Testis (tissue), 3 donors: Measurements from ENCODE around the gene PLPPR3. TPM values are rescaled to one million over a fixed set of nuclear protein-coding genes. Genes with fewer than 3 reads are reported as not detected.
A peak's percentile ranks its signal among the peaks of the same experiment; 100 is the strongest.
"Not testable (repeated sequence)": the region's sequence is repeated elsewhere in the genome, so short reads cannot be mapped to it uniquely, and the experiment has no call there.

Source experiments
- DNase-seq: peaks from one replicate; pipeline ENCODE4 v3.0.0-alpha.2; 2019
- H3K27ac ChIP-seq, 2 donors: fragments of 200-600 bp; sonication (generic); one replicate each; pipeline ENCODE4 v1.5.1; 2019
- H3K27me3 ChIP-seq: fragments of 200-600 bp; sonication (generic); one replicate; pipeline ENCODE4 v1.5.1; 2019
- H3K36me3 ChIP-seq: fragments of 200-600 bp; sonication (generic); one replicate; pipeline ENCODE4 v1.5.1; 2017; ENCODE audit warnings: low read depth; ENCODE audit errors: missing control alignments
- H3K4me1 ChIP-seq: fragments of 200-600 bp; sonication (generic); one replicate; pipeline ENCODE4 v1.5.1; 2019
- H3K4me3 ChIP-seq, 2 donors: fragments of 200-600 bp; sonication (generic); one replicate each; pipeline ENCODE4 v1.5.1; 2017 to 2019
- H3K9me3 ChIP-seq: fragments of 200-600 bp; sonication (generic); one replicate; pipeline ENCODE4 v1.5.1; 2017
- CTCF ChIP-seq, 3 experiments: fragments of 450-650 bp in 2 of 3; fragments of 200-600 bp in 1 of 3; sonication (generic) in 1 of 3; IDR thresholded peaks; one replicate each; pipeline ENCODE4 v1.5.1; 2016 to 2019; ENCODE audit warnings: antibody characterized with exemption in 3 of 3, mild to moderate bottlenecking in 2 of 3, moderate library complexity in 1 of 3
- POLR2A ChIP-seq: fragments of 450-650 bp; IDR thresholded peaks from one replicate; pipeline ENCODE4 v1.6.1; 2017; ENCODE audit warnings: antibody characterized with exemption, mild to moderate bottlenecking, moderate library complexity
- WGBS, 2 donors: methylation state at CpG; one replicate each; pipeline ENCODE4 v1.1.5; 2018; 5-methylcytosine and 5-hydroxymethylcytosine counted together
- intact Hi-C: fragments of 100-400 bp; cut with DNase I; formaldehyde crosslinking; loops from one replicate; pipeline ENCODE4 v1.15.1; 2023; ENCODE audit warnings: low total_unique reads
- polyA plus RNA-seq: library from polyadenylated mRNA; stranded (reverse); fragments of 350-450 nt; fragmentation: Illumina TruSeq; extraction: RNeasy Lipid Tissue Mini Kit (QIAGEN cat#74804); gene quantifications from one replicate; pipeline ENCODE4 v1.2.3, GENCODE V29; 2014; ENCODE audit warnings: low read depth, low replicate concordance; ENCODE audit not compliant: insufficient read depth
- total RNA-seq, 2 donors: library from RNA; depleted of rRNA; stranded (reverse); fragments of >200 nt; gene quantifications; one replicate each; pipeline ENCODE4 v1.2.3, GENCODE V29; 2016

The PLPPR3 gene
- total and polyA plus RNA-seq, 3 donors from 2014 or later, result 2.7 to 20.1 (median 16.9) TPM

DNA sequence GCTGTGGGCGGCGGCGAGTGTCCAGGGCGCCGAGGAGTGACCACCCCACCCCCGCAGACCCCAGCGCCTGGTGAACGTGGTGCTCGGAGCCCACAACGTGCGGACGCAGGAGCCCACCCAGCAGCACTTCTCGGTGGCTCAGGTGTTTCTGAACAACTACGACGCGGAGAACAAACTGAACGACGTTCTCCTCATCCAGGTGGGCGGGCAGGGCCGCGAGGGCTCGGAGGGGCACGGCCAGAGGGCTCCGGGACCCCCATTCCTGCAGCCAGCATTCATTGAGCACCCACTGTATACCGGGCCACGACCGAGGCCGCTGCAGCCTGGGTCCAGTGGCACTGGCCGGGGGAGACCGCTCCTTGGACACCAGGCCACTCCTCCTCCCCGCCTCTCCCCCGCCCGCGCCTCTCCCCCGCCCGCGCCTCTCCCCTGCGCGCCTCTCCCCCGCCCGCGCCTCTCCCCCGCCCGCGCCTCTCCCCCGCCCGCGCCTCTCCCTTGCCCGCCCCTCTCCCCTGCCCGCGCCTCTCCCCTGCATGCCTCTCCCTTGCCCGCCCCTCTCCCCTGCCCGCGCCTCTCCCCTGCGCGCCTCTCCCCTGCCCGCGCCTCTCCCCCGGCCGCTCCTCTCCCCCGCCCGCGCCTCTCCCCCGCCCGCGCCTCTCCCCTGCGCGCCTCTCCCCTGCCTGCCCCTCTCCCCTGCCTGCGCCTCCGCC, 22.2 kb upstream of the PLPPR3 start:
- H3K4me3 ChIP-seq, result peak overlapping the region in 1 of 2 donors; percentile 38

GRCh38 chr19:843180-843835, 21.6 kb upstream of the PLPPR3 start:
- Histone ChIP-seq H3K9me3 (no peaks in the 10 kb centered on the region), H3K27ac (no peak overlapping the region), H3K4me1 (peaks cover 16% of the 10 kb centered on the region), H3K36me3 (no peaks in the 10 kb centered on the region), H3K27me3 (no peaks in the 10 kb centered on the region), H3K4me3 (peak overlapping the region in 1 of 2 donors; percentile 38)
- intact Hi-C loops, result loop anchor here (10.0 kb wide), 1 partner anchor 69 kb away; no protein-coding TSS in a partner anchor
- DNase-seq, result no peak
- TF ChIP-seq CTCF (IDR thresholded peaks at IDR 0.05) (no peak), POLR2A (no peak)
- WGBS, 2 donors, result 0 to 7% methylated on average over 4 to 22 of the region's 46 CpGs

More for the DNA sequence above, 22.2 kb upstream of the PLPPR3 start:
- no peak for TF ChIP-seq POLR2A
- TF ChIP-seq CTCF (IDR thresholded peaks at IDR 0.05), result no peak
- no peak for DNase-seq
- WGBS, 2 donors, result 0 to 16% methylated on average over 2 to 32 of the region's 70 CpGs
- H3K27ac ChIP-seq, result no peak overlapping the region
- peaks cover 16% of the 10 kb centered on the region for H3K4me1 ChIP-seq
- H3K27me3 ChIP-seq, result no peaks in the 10 kb centered on the region
- intact Hi-C loops, result loop anchor here (10.0 kb wide), 1 partner anchor 69 kb away; no protein-coding TSS in a partner anchor
- no peaks in the 10 kb centered on the region for H3K9me3 ChIP-seq
- no peaks in the 10 kb centered on the region for H3K36me3 ChIP-seq

DNA sequence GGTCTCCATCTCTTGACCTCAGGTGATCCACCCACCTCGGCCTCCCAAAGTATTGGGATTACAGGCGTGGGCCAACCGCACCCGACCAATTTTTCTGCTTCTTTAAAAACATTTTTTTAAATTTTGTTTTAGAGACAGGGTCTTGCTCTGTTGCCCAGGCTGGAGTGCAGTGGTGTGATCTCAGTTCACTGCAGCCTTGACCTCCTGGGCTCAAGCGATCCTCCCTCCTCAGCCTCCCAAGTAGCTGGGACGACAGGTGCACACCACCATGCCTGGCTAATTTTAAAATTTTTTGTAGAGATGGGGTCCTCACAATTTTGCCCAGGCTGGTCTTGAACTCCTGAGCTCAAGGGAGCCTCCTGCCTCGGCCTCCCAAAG, 21.0 kb upstream of the PLPPR3 start:
- WGBS, 2 donors, result 66 to 73% methylated on average over 7 of the region's 7 CpGs
- not testable (repeated sequence) for H3K9me3 ChIP-seq

DNA sequence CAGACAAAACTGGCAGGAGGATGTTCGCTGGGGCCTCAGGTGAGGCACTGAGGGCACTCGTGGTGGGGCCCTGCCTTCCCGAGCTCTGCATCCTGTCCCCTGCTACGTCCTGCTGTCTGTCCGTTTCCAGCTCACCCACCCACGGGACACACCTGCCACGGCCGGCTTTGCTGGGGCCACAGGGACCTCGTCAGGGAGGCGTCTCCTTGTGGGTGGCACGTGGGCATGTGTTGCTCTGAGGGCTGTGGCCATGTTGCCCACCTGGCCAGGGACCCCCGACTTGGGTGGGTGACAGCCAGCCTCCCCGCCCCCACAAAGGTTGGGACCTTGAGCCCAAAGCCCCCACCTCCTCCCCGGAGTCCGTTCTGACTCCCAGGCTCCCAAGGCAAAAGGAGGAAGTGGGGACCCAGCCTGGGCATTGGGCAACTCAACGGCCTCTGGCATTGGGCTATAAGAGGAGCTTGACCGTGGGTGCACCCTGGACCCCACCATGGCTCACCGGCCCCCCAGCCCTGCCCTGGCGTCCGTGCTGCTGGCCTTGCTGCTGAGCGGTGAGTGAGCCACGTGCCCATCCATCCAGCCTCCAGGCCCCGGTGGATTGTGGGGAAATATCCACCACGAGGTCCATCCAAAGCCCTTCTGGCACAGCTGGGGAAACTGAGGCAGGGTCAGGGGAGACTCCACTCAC, 18.9 kb upstream of the PLPPR3 start, which contains the start of gene PRTN3:
TSS of gene PRTN3 (plus strand) at position 481 of the 688 bp plus-strand sequence. CDS start at position 491, 10 bp downstream.
- H3K9me3 ChIP-seq, result no peaks in the 10 kb centered on the region
- 76% methylated on average over 22 of the region's 24 CpGs; no CpG with 5 or more reads in 1 of the 2 donors for WGBS, 2 donors
- no peaks in the 10 kb centered on the region for H3K27me3 ChIP-seq
- H3K36me3 ChIP-seq, result no peaks in the 10 kb centered on the region
- no peak for TF ChIP-seq POLR2A
- intact Hi-C loops, result loop anchor here (10.0 kb wide), 1 partner anchor 66 kb away; no protein-coding TSS in a partner anchor
- H3K4me1 ChIP-seq, result peaks cover 9% of the 10 kb centered on the region
- H3K27ac ChIP-seq, result no peak within 1 kb of the TSS
- DNase-seq, result no peak
- H3K4me3 ChIP-seq, result no peak within 1 kb of the TSS

More for the DNA sequence above, 21.0 kb upstream of the PLPPR3 start:
- not testable (repeated sequence) for H3K27ac ChIP-seq, DNase-seq, H3K36me3 ChIP-seq, H3K27me3 ChIP-seq, H3K4me3 ChIP-seq
- peaks cover 13% of the 10 kb centered on the region for H3K4me1 ChIP-seq
- intact Hi-C loops, result loop anchor here (10.0 kb wide), 1 partner anchor 68 kb away; no protein-coding TSS in a partner anchor

GRCh38 chr19:835210-835810, 13.6 kb upstream of the PLPPR3 start:
- no peak for TF ChIP-seq POLR2A
- TF ChIP-seq CTCF (IDR thresholded peaks at IDR 0.05), result no peak
- no peak overlapping the region for H3K4me3 ChIP-seq
- no peaks in the 10 kb centered on the region for H3K9me3 ChIP-seq
- WGBS, 2 donors, result 33 to 71% methylated on average over 7 to 36 of the region's 36 CpGs
- DNase-seq, result no peak
- no peak overlapping the region for H3K27ac ChIP-seq
- H3K4me1 ChIP-seq, result no peaks in the 10 kb centered on the region
- intact Hi-C loops, result no loop called here
- H3K27me3 ChIP-seq, result no peaks in the 10 kb centered on the region
- H3K36me3 ChIP-seq, result no peaks in the 10 kb centered on the region
